ENCODE measurements around the gene RFX5.
"Not testable (repeated sequence)": the region's sequence is repeated elsewhere in the genome, so short reads cannot be mapped to it uniquely, and the experiment has no call there.

The RFX5 gene

DNA sequence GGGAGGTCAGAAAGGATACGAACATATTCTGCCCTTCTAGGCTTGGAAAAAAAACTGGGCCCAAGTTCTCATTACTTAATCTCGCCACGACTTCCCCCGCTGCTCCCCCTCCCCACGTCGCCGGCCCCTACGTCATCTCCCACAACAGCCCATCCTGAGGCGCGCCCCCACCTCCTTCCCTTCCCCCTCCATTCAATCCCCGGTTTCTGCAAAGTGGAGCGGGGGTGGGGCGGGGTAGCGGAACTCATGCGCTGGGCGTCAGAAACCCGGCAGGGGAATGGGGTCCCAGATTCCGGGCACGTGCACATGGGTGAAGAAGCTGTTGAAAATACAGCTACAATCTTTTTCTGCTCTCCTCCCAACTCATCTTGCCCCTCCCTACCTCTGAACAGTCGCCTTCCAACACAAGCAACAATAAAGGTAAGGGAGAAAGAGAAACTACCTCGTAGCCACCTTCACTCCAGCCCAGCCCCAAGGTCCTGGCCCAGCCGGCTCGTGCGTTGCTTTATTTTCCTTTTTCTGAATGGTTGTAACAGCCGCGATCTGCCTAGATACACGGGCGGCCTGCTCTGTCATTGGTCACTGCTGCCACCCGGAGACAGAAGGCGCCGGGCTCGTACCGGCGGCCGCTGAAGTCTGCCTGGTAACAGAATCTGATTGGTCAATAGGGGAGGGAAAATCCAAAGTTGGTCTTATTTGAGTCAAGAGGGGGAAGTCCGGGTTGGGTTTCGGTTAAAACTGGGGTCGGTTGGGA lies at the start of gene RFX5:
TSS of gene RFX5 (minus strand) at position 484 of the 754 bp plus-strand sequence. CDS start 932 bp downstream, outside the sequence.
- DNase-seq: peak; percentile 96

DNA sequence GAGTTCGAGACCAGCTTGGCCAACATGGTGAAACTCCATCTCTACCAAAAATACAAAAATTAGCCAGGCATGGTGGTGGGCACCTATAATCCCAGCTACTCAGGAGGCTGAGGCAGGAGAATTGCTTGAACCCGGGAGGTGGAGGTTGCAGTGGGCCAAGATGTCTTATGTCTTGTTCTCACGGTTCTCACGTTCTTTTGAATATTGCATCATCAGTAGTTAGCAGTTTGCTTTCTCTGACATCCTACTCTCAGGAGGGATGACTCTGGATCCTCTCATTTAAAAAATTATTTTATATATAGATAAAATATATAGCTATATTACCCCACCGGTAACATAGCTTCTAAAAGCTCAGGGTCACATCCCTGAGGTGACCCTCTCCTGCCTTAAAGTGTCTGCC lies 49.2 kb upstream of the RFX5 start:
- DNase-seq: not testable (repeated sequence)

DNA sequence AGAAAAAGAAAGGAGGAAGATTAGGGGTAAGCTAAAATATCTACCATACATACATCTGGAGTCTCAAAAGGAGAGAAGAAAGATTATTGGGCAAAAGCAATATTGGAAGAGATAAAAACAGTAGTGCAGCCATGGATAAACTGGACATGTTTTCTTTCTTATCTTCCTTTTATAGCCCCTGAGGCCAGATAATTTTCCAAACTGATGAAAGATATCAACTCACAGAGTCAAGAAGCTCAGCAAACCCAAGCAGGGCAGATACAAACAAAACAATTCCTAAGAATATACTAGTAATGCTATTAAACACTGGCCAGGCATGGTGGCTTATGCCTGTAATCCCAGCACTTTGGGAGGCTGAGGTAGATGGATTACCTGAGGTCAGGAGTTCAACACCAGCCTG lies 46.5 kb upstream of the RFX5 start:
- DNase-seq: no peak

DNA sequence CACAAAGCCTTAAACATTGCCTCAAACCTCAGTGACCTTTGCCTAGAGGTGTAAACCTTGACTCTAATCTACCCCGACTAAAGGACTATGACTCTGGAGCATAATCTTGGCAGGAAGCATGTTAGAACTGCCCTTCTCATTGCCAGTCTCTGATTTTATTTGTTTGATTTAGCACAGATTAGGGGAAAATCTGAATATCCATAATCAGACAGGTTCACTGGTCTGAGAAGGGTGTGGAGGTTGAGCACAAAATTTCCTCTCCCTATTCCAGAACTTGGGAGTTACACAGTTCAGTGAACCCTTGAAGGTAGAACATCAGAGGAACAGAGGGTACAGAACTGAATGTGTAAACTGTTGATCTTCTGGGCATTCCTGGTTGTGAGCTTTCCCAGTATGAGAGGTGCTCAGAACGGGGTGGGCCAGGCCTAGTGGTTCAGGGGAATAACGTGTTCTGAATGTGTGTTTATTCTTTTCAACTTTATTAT lies 44.1 kb upstream of the RFX5 start:
- DNase-seq: no peak

DNA sequence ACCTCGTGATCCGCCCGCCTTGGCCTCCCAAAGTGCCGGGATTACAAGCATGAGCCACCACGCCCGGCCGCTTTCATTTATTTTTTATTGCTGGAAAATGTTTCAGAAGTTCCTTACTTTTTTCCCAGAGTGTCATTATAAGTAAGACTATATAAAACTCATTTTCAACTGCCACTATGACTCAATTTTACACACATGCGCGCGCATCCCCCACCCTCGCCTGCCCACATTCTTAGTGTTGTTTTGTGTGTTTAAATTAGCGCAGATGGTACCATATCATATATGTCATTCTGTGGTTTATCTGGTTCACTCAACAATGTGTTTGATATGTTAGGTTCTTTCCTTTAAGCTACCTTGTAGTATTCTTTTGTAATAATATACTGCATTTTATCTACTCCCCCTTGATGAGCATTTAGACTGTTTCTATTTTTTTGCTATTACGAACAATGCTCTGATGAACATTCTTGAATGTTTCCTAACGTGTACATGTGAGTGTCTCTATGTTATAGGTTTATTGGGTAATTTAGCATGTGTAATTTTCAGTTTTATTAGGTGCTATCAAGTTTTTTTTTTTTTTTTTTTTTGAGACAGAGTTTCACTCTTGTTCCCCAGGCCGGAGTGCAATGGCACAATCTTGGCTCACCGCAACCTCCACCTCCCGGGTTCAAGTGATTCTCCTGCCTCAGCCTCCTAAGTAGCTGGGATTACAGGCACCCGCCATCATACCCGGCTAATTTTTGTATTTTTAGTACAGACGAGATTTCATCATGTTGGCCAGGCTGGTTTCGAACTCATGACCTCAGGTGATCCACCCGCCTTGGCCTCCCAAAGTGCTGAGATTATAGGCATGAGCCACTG lies 43.4 kb upstream of the RFX5 start:
- DNase-seq: not testable (repeated sequence)

DNA sequence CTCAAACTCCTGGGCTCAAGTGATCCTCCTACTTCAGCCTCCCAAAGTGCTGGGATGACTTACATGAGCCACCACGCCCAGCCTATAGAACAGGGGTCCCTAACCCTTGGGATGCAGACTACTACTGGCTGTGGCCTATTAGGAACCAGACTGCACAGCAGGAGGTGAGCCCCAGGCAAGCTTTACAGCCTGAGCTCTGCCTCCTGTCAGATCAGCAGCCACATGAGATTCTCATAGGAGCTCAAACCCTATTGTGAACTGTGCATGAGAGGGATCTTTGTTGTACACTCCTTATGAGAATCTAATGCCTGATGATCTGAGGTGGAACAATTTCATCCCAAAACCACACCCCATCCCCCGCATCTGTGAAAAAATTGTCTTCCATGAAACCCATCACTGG lies 39.0 kb upstream of the RFX5 start:
- DNase-seq: no peak

DNA sequence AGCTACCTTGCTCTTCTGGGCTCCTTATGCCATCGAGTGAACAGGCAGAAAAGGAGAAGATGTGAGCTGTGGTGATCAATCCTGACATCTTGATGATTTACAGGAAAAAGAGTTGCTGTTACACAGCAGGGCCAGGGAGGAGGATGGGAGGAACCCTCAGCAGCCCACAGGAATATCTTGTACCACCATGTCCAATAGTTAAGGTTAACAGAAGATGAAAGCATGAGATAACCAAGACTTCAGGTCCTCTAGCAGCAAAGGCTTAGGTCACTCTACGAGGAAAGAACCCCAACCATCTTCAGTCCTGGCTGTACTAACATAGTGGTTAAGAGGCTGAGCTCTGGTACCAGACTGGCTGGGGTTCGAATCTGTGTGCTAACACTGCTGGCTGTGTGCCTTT lies 37.5 kb upstream of the RFX5 start:
- no peak for DNase-seq

DNA sequence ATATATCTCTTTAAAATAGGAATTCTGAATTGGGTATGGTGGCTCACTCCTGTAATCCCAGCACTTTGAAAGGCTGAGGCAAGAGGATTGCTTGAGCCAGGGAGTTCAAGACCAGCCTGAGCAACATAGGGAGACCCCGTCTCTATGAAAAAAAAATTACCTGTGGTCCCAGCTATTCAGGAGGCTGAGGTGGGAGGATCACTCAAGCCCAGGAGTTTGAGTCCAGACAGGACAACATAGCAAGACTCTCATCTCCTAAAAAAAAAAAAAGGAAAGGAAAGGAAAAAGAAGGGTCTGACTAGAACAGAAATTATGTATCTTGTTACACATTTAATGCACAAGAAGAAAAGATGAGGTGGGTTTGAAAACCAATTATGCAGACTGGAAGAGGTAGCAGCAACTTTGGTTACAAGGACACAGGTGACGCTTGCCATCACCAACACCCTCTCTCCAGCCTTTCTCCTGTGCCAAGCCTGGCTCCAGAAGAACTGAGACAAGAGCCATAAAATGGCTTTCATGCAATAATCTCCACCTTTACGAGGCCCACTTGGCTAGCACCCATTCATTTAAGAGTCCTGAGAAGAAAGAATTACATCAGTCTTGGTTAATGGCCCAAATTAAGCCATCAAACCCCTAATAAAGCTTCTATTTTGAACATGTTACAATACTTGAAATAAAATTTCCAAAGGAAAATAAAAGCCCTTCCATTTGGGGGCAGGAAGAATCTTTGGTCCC lies 30.3 kb upstream of the RFX5 start:
- no peak for DNase-seq

DNA sequence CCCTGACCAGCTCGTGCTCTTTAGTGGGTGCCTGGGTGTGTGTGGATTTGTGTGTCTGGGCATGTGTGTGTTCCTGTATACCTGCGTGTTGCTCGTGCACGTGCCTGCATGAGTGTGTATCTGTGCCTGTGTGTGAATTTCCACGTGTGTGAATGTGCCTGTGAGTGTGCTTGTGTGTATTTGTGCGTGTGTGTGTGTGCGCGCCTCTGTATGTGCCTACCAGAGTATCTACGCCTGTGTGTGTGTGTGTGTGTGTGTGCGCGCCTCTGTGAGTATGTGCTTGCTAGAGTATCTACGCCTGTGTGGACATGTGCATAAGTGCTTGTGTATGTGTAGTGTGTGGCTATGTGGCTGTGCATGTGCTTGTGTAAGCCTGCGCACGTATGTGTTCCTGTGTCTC lies 26.1 kb upstream of the RFX5 start:
- no peak for DNase-seq

DNA sequence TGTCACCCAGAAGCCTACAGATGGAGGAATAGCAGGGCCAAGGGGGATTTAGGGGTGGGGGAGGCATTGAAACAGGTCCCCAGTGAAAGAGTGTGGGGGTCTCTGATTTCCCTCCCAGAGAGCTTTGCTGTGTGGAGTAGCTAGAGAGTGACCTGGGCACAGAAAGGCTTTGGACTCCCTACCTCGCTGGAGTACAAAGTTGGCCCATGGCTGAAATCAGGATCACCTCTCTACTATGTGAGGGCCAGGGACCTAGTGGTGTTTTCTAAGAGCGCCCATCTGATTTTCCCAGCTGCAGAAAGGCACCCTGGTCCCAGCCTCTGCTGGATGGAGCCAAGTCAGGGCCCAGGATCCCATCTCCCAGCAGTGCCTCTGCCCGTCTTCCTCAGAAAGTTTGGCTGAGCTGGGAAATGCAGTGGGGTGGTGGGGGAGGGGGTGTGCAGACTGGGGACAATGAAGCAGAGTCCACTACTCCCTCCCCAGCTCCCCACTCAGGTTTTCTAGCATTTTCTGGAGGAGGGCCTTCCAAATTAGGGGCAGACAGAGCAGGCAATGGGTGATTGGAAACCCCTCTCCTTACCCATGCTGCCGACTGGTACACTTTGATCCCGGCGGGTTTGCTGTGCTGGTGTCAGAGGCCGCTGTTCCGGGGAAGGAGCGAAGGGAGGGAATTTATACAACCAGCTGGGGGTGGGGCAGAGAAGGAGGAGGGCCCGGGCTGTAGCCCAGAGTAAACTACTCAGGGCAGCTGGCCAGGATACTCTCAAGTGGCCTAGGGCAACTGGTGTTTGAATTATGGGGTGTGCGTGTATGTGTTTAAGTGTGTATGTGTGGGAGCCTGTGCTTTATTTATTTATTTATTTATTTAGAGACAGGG lies 25.2 kb upstream of the RFX5 start, which contains the start of gene SELENBP1:
TSS of gene SELENBP1 (minus strand) at position 648 of the 877 bp plus-strand sequence. CDS start at position 584, 64 bp downstream.
- peak; percentile 21 for DNase-seq

DNA sequence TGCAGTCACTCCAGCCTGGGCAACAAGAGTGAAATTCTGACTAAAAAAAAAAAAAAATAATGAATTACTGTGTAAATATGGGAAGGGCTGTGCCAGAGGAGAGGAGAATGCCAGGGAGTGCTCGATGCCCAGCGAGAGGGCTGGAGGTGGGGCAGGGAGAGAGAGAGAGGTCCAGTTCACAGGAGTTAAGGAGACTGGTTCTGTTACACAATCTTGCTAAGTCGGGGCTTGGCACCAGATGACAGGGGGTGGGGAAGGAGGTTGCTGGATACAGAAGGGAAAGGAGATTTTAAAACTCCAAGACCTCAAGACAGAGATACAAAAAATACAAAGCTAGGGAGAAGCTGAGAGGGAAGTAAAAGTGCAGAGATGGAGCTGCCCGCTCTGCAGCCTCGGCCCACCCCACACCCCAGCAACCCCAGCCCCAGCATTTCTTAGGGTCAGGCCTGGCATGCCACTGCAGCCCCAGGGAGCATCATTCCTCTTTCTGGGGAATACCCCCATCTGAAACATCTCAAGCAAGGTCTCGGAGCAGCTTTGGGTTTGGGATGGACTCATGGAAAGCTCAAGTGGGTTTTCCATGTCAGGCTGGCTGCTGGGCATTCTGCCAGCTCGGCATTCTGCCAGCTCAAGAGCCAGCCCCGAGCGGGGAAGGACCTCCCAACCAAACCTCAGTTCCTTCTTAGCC lies 24.5 kb upstream of the RFX5 start:
- DNase-seq: peak; percentile 8

DNA sequence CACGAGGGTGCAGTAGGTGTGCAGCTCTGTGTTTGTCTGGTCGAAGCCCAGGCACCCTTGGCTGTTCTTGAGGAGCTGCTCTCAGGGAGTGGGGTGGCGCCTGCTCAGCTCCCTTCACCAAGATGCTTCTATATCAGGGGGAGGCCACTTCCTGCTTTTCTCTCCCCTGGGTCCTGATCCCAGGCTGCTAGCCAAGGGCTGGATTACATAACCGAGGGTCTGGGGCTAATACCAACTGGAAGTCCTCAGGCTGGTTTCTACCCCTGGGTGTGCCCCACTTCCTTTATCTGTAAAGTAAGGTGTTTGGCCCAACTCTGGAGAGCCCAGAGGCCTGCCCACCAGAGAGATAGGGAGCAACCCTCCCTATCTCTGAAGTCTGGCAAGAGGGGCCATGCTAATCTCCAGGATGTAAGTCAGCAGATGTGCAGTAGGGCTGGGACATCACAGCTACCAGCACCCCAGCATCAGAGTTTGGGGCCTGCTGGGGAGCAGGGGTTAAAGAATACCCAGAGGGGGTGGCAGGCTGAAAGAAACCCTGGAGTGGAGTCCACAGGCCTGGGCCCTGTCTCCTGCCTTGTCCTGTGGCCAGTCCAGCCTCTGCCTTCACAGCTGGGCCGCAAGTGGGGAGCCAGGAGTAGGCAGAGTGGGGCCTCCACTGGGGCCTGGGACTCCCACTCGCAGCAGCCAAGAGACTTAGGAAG lies 23.3 kb upstream of the RFX5 start:
- DNase-seq: no peak

DNA sequence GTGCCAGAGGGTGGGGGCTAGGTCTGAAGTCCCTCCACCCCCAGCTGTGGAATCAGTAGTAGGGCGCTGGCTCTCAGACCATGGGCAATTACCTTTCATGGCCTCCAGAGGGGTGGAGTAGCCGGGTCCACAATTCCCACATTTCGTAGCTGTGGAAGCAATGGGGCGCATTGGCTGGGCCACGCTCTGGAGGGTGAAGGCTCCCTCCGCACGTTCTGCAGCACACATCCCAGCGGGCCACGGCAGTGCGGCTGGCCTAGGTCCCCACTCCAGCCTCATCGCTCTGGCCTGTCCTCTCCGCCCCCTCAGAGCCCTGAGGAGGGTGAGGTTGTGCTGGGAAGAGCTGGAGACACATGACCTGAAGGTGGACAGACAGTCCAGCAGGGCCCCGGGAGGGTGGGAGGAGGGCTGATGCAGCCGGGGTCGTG lies 22.6 kb upstream of the RFX5 start:
- DNase-seq: no peak

DNA sequence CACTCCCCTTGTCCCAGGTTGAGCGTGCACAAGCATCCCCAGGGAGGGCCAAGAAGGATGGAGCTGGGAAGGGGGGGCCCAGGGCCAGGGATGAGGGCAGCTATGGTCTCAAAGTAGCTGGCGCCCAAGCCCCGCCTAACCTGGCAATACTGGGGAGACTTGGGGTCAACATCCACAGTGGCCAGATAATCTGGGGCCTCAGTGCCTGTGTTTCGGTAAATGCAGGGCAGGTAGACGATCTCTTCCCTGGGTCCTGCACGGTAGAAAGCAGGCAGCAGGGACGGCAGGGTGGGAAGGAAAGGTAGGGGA lies 22.2 kb upstream of the RFX5 start:
- no peak for DNase-seq

DNA sequence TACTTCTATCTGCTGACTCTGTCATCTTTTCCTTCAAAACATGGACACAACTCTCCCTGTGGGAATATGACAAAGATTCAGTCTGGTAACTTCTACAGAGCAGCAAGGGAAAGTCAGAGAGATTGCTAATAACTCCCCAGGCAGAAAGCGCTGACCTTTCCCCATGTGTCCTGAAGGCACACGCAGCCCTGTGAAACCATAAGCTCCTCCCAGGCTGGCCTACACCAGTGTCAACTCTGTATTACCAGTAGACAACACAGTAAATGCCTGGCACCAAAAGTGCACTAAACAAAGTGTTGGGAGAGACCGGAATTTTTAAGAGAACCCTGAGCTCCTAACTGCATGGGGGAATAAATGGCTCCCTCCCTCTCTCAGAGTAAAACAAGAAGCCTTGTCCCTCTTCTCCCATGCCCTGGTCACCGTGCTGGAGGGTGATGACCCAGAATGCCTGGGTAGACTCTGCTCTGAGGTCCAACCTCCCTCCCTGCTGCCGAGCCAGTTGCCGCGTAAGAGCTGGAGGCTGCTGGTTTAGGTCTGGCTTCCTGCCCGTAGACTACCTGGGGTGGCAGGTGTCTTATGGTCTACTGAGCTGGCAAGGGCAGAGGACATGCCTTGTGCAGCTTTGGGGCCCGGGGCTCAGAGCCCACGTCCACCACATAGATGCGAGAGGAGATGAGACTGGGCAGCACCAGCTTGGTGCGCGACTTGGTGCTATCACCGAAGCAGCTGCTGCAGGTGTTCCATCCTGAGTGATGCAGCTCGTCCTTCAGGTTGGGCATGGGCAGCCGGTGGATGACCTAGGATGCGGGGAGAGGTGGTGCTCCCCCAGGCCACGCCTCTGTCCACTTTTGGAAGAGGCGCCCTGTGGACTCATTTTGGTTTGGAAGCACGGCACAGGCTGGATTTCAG lies 21.6 kb upstream of the RFX5 start:
- DNase-seq: peak; percentile 26

DNA sequence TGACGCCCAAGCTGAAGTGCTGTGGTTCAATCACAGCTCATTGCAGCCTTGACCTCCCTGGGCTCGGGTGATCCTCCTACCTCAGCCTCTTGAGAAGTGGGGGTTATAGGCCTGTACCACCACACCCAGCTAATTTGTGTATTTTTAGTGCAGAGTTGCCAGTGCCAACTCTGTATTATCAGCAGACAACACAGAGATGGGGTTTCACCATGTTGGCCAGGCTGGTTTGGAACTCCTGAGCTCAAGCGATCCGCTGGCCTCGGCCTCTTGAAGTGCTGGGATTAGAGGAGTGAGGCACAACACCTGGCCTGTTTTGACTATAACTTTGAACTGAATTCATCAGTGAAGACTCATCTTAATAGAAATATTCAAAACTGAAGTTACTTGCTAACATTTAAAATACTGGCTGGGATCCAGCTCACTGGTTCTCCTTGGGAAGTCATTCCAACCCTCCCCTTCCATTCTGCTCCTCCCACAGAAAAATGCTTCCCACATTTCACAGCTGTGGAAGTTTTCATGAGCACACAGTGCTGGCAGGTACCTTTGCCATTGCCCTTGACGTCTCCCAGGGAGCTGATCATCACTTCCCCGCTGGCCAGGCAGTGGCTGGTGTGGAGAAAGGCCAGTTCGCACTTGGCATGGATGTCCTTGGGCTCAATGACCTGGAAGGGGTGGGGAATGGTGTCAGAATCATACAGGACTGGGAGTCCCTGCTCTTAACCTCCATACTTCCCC lies 20.8 kb upstream of the RFX5 start:
- no peak for DNase-seq

DNA sequence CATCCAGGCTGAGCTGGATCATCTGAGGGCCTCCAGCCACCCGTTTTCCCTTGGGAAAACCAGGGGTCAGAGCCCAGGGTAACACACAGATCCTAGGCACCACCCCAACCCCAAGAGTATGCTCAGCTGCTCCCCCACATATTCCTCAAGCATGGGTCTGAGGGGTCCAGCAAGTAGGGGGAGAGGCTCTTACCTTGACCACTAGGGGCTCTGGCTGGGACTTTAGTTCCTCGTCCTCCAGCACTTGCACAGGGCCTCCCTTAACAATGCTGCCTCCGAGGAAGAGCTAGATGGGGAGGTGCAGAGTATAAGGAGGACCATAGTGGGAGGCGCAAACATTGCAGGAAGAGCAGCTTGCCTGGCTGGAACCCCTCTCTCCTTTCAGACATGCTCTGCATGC lies 17.9 kb upstream of the RFX5 start:
- DNase-seq: no peak

DNA sequence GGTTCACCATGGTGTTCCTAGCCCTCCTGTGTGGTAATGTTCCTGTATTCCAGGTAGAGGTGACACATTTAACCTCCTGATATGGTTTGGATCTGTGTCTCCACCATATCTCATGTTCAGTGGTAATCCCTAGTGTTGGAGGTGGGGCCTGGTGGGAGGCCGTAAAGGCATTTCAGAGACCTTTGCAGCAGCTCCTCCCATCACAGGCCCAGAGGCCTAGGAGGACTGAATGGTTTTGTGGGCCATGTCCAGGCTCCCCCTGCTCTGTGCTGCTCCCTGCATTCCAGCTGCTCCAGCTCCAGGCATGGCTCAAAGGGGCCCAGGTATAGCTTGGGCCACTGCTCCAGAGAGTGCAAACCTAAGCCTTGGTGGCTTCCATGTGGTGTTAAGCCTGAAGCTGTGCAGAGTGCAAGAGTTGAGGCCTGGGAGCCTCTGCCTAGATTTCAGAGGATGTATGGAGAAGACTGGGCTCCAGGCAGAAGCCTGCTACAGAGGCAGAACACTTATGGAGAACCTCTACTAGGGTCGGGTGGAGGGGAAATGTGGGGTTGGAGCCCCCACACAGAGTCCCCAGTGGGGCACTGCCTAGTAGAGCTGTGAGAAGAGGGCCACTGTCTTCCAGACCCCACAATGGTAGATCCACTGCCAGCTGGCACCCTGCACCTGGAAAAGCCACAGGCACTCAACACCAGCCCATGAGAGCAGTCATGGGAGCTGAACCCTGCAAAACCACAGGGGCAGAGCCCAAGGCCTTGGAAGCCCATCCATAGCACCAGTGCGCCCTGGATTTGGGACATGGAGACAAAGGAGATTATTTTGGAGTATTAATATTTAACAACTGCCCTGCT lies 15.5 kb upstream of the RFX5 start:
- no peak for DNase-seq
